T-cell (primary cell): Measurements from ENCODE around the gene PON1. TPM values are rescaled to one million over a fixed set of nuclear protein-coding genes. Genes with fewer than 3 reads are reported as not detected.

ENCODE experiments used
- total RNA-seq, 35 experiments: library from RNA in 6 of 35; stranded (reverse) in 6 of 35; fragments of 120-200 nt in 1 of 35; gene quantifications; one replicate each; pipeline versions ENCODE4 v1.2.1 to v1.2.4 and lab custom pipeline; 2013 to 2026

The PON1 gene
- total RNA-seq, 5 donors from 2014 or later (not counting 1 experiment from before 2014, with no cell fraction given) = 0.73 TPM; not detected in 4

Other genes with a start within 250 kb of the PON1 start
- under 1 TPM in 2 of 5 donors, not detected in 3; 0.28 to 0.41 TPM for gene PON3, start 71.8 kb upstream of the PON1 start, total RNA-seq
- 10 to 100 TPM in 1 of 5 donors, 1 to 10 TPM in 4; 4.3 to 11.4 (median 7.0) TPM for gene PON2, start 110.5 kb upstream of the PON1 start, total RNA-seq
- gene ASB4, start 161.4 kb upstream of the PON1 start, total RNA-seq = under 1 TPM in 1 of 5 donors, not detected in 4; 0.09 TPM